Measurements from ENCODE around the gene GOLGA5. TPM values are rescaled to one million over a fixed set of nuclear protein-coding genes. Genes with fewer than 3 reads are reported as not detected.

The GOLGA5 gene
- total RNA-seq, 1 donor from 2014 or later = 26.4 TPM

DNA sequence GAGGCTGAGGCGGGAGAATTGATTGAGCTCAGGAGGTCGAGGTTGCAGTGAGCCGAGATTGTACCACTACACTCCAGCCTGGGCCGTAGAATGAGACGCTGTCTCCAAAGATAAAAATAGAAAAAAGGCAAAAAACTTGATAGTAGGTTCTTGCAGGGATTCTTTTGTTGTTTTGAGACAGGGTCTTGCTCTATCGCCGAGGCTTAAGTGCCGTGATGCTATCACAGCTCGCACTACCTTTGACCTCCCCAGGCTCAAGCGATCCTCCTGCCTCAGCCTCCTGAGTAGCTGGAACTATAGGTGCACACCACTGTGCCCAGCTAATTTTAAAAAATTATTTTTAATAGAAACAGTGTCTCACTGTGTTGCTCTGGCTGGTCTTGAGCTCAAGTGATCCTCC is 4.7 kb downstream of the GOLGA5 start:
- no peaks in the 10 kb centered on the region for H3K9me3 Mint-ChIP-seq (ENCODE audit: unreplicated experiment)
- TF ChIP-seq, protein P1, sequence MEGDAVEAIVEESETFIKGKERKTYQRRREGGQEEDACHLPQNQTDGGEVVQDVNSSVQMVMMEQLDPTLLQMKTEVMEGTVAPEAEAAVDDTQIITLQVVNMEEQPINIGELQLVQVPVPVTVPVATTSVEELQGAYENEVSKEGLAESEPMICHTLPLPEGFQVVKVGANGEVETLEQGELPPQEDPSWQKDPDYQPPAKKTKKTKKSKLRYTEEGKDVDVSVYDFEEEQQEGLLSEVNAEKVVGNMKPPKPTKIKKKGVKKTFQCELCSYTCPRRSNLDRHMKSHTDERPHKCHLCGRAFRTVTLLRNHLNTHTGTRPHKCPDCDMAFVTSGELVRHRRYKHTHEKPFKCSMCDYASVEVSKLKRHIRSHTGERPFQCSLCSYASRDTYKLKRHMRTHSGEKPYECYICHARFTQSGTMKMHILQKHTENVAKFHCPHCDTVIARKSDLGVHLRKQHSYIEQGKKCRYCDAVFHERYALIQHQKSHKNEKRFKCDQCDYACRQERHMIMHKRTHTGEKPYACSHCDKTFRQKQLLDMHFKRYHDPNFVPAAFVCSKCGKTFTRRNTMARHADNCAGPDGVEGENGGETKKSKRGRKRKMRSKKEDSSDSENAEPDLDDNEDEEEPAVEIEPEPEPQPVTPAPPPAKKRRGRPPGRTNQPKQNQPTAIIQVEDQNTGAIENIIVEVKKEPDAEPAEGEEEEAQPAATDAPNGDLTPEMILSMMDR (IDR thresholded peaks at IDR 0.05; ENCODE audit: unreplicated experiment) = no peak
- no peak overlapping the region for H3K27ac Mint-ChIP-seq (ENCODE audit: unreplicated experiment)
- DNase-seq (ENCODE audit: low spot score) = no peak
- peaks cover 14% of the 10 kb centered on the region for H3K36me3 Mint-ChIP-seq (ENCODE audit: low read depth, unreplicated experiment)
- H3K4me1 Mint-ChIP-seq (ENCODE audit: unreplicated experiment) = peaks cover 8% of the 10 kb centered on the region
- no peak overlapping the region for H3K4me3 Mint-ChIP-seq (ENCODE audit: unreplicated experiment)
- H3K27me3 Mint-ChIP-seq (ENCODE audit: unreplicated experiment) = peaks cover 4% of the 10 kb centered on the region

- H3K36me3 Mint-ChIP-seq (ENCODE audit: low read depth, unreplicated experiment) = peaks cover 11% of the 10 kb centered on the region
- DNase-seq (ENCODE audit: low spot score) = no peak
- peaks cover 4% of the 10 kb centered on the region for H3K27me3 Mint-ChIP-seq (ENCODE audit: unreplicated experiment)
- H3K27ac Mint-ChIP-seq (ENCODE audit: unreplicated experiment) = no peak overlapping the region
- TF ChIP-seq, protein P1 (IDR thresholded peaks at IDR 0.05; ENCODE audit: unreplicated experiment) = no peak
- no peak overlapping the region for H3K4me3 Mint-ChIP-seq (ENCODE audit: unreplicated experiment)
- H3K9me3 Mint-ChIP-seq (ENCODE audit: unreplicated experiment) = no peaks in the 10 kb centered on the region
- peaks cover 4% of the 10 kb centered on the region for H3K4me1 Mint-ChIP-seq (ENCODE audit: unreplicated experiment)
Measured at GRCh38 chr14:92800012-92800411, 5.9 kb downstream of the GOLGA5 start.

GRCh38 chr14:92800525-92800924 is 6.4 kb downstream of the GOLGA5 start:
- Mint-ChIP-seq H3K27ac (ENCODE audit: unreplicated experiment) (no peak overlapping the region), H3K4me3 (ENCODE audit: unreplicated experiment) (no peak overlapping the region), H3K4me1 (ENCODE audit: unreplicated experiment) (no peaks in the 10 kb centered on the region), H3K36me3 (ENCODE audit: low read depth, unreplicated experiment) (peaks cover 11% of the 10 kb centered on the region), H3K9me3 (ENCODE audit: unreplicated experiment) (no peaks in the 10 kb centered on the region), H3K27me3 (ENCODE audit: unreplicated experiment) (no peaks in the 10 kb centered on the region)
- no peak for DNase-seq (ENCODE audit: low spot score)
- TF ChIP-seq, protein P1 (IDR thresholded peaks at IDR 0.05; ENCODE audit: unreplicated experiment) = no peak

- DNase-seq (ENCODE audit: low spot score) = no peak
- Mint-ChIP-seq H3K9me3 (ENCODE audit: unreplicated experiment) (no peaks in the 10 kb centered on the region), H3K4me3 (ENCODE audit: unreplicated experiment) (no peak overlapping the region), H3K27me3 (ENCODE audit: unreplicated experiment) (no peaks in the 10 kb centered on the region), H3K4me1 (ENCODE audit: unreplicated experiment) (no peaks in the 10 kb centered on the region), H3K27ac (ENCODE audit: unreplicated experiment) (no peak overlapping the region), H3K36me3 (ENCODE audit: low read depth, unreplicated experiment) (peaks cover 11% of the 10 kb centered on the region)
- TF ChIP-seq, protein P1 (IDR thresholded peaks at IDR 0.05; ENCODE audit: unreplicated experiment) = no peak
Measured at GRCh38 chr14:92801917-92802316, 7.8 kb downstream of the GOLGA5 start.

DNA sequence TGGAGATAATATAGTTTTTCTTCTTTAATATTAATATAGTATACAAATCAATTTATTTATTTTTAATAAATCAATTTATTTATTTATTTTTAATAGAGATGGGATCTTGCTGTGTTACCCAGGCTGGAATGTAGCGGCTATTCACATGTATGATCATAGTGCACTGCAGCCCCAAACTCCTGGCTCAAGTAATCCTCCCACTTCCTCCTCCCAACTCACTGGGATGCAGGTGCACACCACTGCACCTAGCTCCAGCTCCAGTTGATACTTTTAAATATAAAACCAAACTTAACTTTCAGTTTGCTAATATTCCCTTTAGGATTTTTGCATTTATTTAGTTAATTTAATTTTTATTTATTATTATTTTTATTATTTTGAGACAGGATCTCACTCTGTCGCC is 8.6 kb downstream of the GOLGA5 start:
- peaks cover 13% of the 10 kb centered on the region for H3K36me3 Mint-ChIP-seq (ENCODE audit: low read depth, unreplicated experiment)
- H3K27me3 Mint-ChIP-seq (ENCODE audit: unreplicated experiment) = no peaks in the 10 kb centered on the region
- no peaks in the 10 kb centered on the region for H3K9me3 Mint-ChIP-seq (ENCODE audit: unreplicated experiment)
- no peak overlapping the region for H3K27ac Mint-ChIP-seq (ENCODE audit: unreplicated experiment)
- no peak overlapping the region for H3K4me3 Mint-ChIP-seq (ENCODE audit: unreplicated experiment)
- TF ChIP-seq, protein P1 (IDR thresholded peaks at IDR 0.05; ENCODE audit: unreplicated experiment) = no peak
- H3K4me1 Mint-ChIP-seq (ENCODE audit: unreplicated experiment) = no peaks in the 10 kb centered on the region
- no peak for DNase-seq (ENCODE audit: low spot score)
